Esophagus squamous epithelium (tissue), 4 donors: ENCODE data around the gene CSMD2.

ENCODE experiments used
- POLR2A ChIP-seq, 4 donors: fragments of 450-650 bp; IDR thresholded peaks; one replicate each; pipeline ENCODE4 v1.6.1; 2017; ENCODE audit warnings: antibody characterized with exemption in 4 of 4, mild to moderate bottlenecking in 4 of 4, moderate library complexity in 3 of 4
- TF ChIP-seq, protein P1 (sequence below), 6 experiments: fragments of 450-650 bp in 4 of 6; fragments of 200-600 bp in 2 of 6; sonication (generic) in 2 of 6; IDR thresholded peaks; one replicate each; pipeline ENCODE4 v1.5.1; 2016 to 2019; ENCODE audit warnings: antibody characterized with exemption in 6 of 6, mild to moderate bottlenecking in 4 of 6, moderate library complexity in 4 of 6

DNA sequence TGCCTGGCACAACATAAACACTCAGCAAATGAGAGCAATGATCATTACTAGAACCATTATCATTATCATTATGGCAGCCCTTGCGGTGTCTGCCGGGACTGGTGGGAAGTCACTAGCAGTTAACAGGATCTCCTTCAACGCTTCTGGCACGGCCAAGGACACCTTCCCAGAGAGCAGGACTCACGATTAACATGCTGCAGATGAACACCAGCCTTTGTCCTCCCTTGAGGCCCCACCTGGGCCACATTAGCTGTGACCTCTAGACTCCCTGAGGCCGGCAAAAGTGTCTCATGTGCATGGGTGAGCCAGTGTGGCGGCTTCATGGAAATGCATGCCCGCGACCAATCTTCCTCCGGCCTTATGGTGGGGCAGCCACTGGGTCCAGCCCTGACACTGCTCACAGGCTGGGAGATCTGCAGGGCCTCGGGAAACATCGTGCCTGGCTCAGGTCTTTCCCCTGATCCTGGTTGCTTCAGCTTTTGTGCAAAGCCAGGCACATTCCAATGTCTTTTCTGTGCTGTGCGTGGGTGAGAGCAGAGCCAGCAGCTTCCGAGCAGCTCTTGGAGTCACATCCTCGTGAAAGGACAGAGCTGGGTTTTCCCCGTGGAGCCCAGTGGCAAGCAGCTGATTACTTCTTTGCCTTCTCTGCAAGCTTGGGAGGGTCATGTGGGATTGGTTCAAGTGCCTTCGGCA lies 193.9 kb downstream of the CSMD2 start:
- TF ChIP-seq, protein P1, sequence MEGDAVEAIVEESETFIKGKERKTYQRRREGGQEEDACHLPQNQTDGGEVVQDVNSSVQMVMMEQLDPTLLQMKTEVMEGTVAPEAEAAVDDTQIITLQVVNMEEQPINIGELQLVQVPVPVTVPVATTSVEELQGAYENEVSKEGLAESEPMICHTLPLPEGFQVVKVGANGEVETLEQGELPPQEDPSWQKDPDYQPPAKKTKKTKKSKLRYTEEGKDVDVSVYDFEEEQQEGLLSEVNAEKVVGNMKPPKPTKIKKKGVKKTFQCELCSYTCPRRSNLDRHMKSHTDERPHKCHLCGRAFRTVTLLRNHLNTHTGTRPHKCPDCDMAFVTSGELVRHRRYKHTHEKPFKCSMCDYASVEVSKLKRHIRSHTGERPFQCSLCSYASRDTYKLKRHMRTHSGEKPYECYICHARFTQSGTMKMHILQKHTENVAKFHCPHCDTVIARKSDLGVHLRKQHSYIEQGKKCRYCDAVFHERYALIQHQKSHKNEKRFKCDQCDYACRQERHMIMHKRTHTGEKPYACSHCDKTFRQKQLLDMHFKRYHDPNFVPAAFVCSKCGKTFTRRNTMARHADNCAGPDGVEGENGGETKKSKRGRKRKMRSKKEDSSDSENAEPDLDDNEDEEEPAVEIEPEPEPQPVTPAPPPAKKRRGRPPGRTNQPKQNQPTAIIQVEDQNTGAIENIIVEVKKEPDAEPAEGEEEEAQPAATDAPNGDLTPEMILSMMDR (IDR thresholded peaks at IDR 0.05), result no peak
- no peak for TF ChIP-seq POLR2A (IDR thresholded peaks at IDR 0.05)
